Measurements from ENCODE around the gene TRAPPC2L. TPM values are rescaled to one million over a fixed set of nuclear protein-coding genes. Genes with fewer than 3 reads are reported as not detected.

TRAPPC2L gene
- total RNA-seq, 1 donor from 2014 or later = 56.5 TPM

DNA sequence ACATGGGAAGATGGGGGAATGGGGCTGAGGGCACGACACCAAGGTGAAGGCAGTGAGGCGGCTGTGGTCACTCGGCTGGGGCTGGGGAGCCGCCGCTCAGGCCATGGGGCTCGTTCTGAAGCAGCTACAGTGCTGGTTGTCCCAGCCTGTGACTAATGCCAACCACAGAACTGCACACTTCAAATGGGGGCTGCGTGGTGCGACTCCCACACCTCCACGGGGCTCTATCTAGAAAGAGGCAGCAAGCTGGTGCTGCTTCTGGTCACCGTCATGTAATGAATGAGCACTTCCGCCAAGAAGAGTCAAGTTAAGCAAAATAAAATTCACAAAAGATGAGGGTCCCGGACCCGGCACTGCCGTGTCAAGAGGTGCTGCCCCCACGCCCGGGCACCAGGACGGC is 20.1 kb upstream of the TRAPPC2L start:
- Mint-ChIP-seq H3K27ac (no peak overlapping the region), H3K4me1 (ENCODE audit: low read depth) (no peaks in the 10 kb centered on the region), H3K27me3 (ENCODE audit: low read depth) (no peaks in the 10 kb centered on the region), H3K4me3 (ENCODE audit: low read depth) (no peak overlapping the region), H3K36me3 (ENCODE audit: low read depth) (no peaks in the 10 kb centered on the region), H3K9me3 (no peaks in the 10 kb centered on the region)
- intact Hi-C loops (cut with micrococcal nuclease) = no loop called here
- DNase-seq (ENCODE audit: low spot score) = no peak

GRCh38 chr16:88837806-88838205 is 19.1 kb upstream of the TRAPPC2L start:
- Mint-ChIP-seq H3K9me3 (no peaks in the 10 kb centered on the region), H3K27me3 (ENCODE audit: low read depth) (no peaks in the 10 kb centered on the region), H3K4me1 (ENCODE audit: low read depth) (no peaks in the 10 kb centered on the region), H3K36me3 (ENCODE audit: low read depth) (no peaks in the 10 kb centered on the region), H3K27ac (no peak overlapping the region), H3K4me3 (ENCODE audit: low read depth) (no peak overlapping the region)
- no peak for DNase-seq (ENCODE audit: low spot score)
- intact Hi-C loops (cut with micrococcal nuclease) = no loop called here

GRCh38 chr16:88838566-88838965 is 18.4 kb upstream of the TRAPPC2L start:
- Mint-ChIP-seq H3K9me3 (no peaks in the 10 kb centered on the region), H3K4me3 (ENCODE audit: low read depth) (no peak overlapping the region), H3K4me1 (ENCODE audit: low read depth) (no peaks in the 10 kb centered on the region), H3K27ac (no peak overlapping the region), H3K27me3 (ENCODE audit: low read depth) (no peaks in the 10 kb centered on the region), H3K36me3 (ENCODE audit: low read depth) (no peaks in the 10 kb centered on the region)
- DNase-seq (ENCODE audit: low spot score) = no peak
- intact Hi-C loops (cut with micrococcal nuclease) = no loop called here

GRCh38 chr16:88839026-88839529 is 17.8 kb upstream of the TRAPPC2L start:
- H3K27me3 Mint-ChIP-seq (ENCODE audit: low read depth) = no peaks in the 10 kb centered on the region
- no peaks in the 10 kb centered on the region for H3K36me3 Mint-ChIP-seq (ENCODE audit: low read depth)
- no peak overlapping the region for H3K4me3 Mint-ChIP-seq (ENCODE audit: low read depth)
- H3K4me1 Mint-ChIP-seq (ENCODE audit: low read depth) = no peaks in the 10 kb centered on the region
- DNase-seq (ENCODE audit: low spot score) = no peak
- no peak overlapping the region for H3K27ac Mint-ChIP-seq
- H3K9me3 Mint-ChIP-seq = no peaks in the 10 kb centered on the region
- intact Hi-C loops (cut with micrococcal nuclease) = no loop called here

DNA sequence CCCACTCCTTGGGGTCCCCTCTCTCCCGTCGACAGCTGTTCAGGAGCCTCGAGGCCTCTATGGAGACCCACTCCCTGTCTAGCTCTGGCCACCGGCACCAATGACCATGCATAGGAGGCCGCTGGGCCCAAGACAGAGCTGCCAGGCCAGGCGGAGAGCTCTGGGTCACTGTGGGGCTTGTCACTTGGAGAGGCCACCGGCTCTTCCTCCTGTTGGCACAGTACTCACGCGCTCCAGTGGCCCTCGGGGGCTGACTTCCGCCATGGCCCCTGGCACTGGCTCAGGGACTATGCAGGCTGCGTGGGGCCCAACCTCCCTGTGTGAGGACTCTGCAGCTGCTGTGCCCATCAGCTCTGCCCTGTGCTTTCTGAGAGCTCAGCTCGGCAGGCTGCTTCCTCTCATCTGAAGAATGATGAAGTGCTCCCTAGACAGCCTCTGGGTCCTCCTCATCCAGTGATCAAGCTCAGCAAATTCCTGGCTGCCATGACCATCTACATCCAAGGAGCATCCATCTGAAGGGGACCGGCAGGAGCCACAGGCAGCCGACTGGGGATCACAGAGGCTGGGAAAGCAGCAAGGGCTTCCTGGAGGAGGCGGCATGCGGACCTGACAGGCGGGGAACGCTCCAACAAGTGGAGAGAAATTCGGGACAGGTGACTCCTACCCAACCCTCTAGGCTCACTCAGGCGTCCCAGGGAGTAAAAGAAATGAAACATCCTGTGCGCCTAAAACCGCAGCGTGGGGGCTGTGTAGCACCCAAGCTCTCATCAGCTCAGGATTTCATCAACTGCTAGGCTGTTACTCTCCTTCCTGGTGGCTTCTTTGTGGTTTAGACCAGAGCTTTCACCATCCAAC is 17.0 kb upstream of the TRAPPC2L start:
- Mint-ChIP-seq H3K36me3 (ENCODE audit: low read depth) (no peaks in the 10 kb centered on the region), H3K4me3 (ENCODE audit: low read depth) (no peak overlapping the region), H3K4me1 (ENCODE audit: low read depth) (no peaks in the 10 kb centered on the region), H3K27me3 (ENCODE audit: low read depth) (no peaks in the 10 kb centered on the region), H3K27ac (no peak overlapping the region), H3K9me3 (no peaks in the 10 kb centered on the region)
- no peak for DNase-seq (ENCODE audit: low spot score)
- intact Hi-C loops (cut with micrococcal nuclease) = no loop called here

DNA sequence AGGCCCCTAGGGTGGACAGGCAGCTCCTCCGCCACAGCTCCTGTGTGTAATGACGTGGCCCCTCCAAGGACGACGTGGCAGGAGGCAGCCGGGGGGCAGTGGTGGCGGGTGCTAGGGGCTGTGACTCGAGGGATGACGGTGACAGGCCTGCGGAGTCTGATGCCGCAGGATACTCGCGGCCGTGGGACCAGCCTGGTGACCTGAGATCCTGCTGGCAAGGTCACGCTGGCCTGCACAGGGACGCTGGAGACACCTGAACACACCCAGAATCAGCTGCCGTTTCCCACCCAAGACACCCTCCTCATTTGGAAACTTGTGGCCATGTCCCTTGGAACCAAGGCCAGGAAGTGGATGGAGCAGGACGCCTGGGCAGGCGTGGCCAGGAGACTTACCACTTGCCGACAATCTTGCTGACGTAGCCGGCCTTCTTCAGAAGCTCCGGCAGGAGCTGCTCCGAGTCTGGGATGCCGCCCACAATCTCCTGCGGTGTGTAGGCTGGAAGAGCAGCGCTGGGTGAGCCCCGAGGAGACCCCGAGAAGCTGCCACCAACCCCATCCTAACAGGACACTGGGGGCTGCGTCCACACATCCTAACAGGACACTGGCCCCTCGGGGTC is 16.2 kb upstream of the TRAPPC2L start:
- no peaks in the 10 kb centered on the region for H3K9me3 Mint-ChIP-seq
- no peaks in the 10 kb centered on the region for H3K27me3 Mint-ChIP-seq (ENCODE audit: low read depth)
- no peaks in the 10 kb centered on the region for H3K36me3 Mint-ChIP-seq (ENCODE audit: low read depth)
- DNase-seq (ENCODE audit: low spot score) = no peak
- H3K4me3 Mint-ChIP-seq (ENCODE audit: low read depth) = no peak overlapping the region
- no peak overlapping the region for H3K27ac Mint-ChIP-seq
- intact Hi-C loops (cut with micrococcal nuclease) = no loop called here
- H3K4me1 Mint-ChIP-seq (ENCODE audit: low read depth) = no peaks in the 10 kb centered on the region

DNA sequence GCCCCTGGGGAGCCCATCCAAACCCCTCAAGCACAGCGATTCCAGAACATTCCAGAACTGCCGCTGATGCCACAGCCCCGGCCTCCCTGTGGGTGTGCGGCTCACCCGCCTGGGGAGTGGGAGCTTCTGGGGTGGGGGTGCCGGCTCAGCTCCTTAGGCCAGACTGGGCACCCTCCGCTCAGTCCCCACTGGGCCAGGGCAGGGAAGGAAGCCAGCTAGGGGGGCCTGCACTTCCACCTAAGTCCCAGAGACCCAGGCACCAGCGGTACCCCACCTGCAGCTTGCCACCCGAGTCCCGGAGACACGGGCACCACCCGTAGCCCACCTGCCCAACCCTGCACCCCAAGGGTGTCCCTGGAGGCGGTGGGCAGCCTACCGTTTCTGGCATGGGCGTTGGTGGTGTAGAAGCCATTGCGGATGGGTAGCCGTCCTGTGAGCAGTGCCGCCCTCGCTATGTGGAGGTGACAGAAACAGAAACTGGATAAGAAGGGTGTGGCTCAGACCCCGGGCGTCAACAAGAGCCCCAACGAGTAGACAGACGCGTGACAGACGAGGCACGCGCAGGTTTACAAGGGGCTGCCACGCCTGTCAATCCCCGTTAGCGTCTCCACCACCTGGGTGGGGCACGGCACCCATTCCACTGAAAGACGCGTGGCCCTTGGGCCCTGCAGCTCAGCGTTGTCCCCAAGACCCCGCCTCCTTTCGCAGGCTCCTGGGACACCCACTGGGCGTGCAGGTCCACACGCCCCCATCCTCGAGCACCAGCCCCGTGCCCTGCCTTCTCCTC is 15.2 kb upstream of the TRAPPC2L start:
- Mint-ChIP-seq H3K4me3 (ENCODE audit: low read depth) (no peak overlapping the region), H3K9me3 (no peaks in the 10 kb centered on the region), H3K36me3 (ENCODE audit: low read depth) (no peaks in the 10 kb centered on the region), H3K4me1 (ENCODE audit: low read depth) (no peaks in the 10 kb centered on the region), H3K27me3 (ENCODE audit: low read depth) (no peaks in the 10 kb centered on the region), H3K27ac (no peak overlapping the region)
- DNase-seq (ENCODE audit: low spot score) = no peak
- intact Hi-C loops (cut with micrococcal nuclease) = no loop called here

DNA sequence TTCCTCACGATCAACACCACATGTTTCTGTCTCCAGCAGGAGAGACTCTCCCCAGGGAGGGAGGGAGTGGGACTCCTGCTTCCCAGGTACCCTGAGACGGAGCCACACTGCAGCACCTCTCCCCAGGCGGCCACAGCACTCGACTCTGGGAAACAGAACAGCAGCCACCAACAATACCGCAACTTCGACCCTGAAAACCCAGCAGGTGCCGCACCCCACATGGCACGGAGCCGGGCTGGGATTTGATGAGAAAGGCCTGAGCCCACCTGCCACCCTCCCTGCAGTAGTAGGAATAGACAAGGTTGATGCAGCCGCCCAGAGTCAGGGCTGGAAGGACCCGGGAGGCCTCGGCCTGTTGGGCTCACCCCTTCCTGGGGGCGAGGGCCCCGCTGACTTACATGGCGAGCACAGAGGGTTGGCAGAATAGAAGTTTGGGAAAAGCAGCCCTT is 14.6 kb upstream of the TRAPPC2L start:
- H3K4me1 Mint-ChIP-seq (ENCODE audit: low read depth) = no peaks in the 10 kb centered on the region
- H3K9me3 Mint-ChIP-seq = no peaks in the 10 kb centered on the region
- no peak overlapping the region for H3K4me3 Mint-ChIP-seq (ENCODE audit: low read depth)
- intact Hi-C loops (cut with micrococcal nuclease) = no loop called here
- no peaks in the 10 kb centered on the region for H3K27me3 Mint-ChIP-seq (ENCODE audit: low read depth)
- no peaks in the 10 kb centered on the region for H3K36me3 Mint-ChIP-seq (ENCODE audit: low read depth)
- H3K27ac Mint-ChIP-seq = no peak overlapping the region
- DNase-seq (ENCODE audit: low spot score) = no peak

GRCh38 chr16:88842806-88843205 is 14.1 kb upstream of the TRAPPC2L start:
- H3K36me3 Mint-ChIP-seq (ENCODE audit: low read depth) = no peaks in the 10 kb centered on the region
- H3K27me3 Mint-ChIP-seq (ENCODE audit: low read depth) = no peaks in the 10 kb centered on the region
- no peaks in the 10 kb centered on the region for H3K4me1 Mint-ChIP-seq (ENCODE audit: low read depth)
- no peak for DNase-seq (ENCODE audit: low spot score)
- no peak overlapping the region for H3K27ac Mint-ChIP-seq
- H3K9me3 Mint-ChIP-seq = no peaks in the 10 kb centered on the region
- intact Hi-C loops (cut with micrococcal nuclease) = no loop called here
- no peak overlapping the region for H3K4me3 Mint-ChIP-seq (ENCODE audit: low read depth)

DNA sequence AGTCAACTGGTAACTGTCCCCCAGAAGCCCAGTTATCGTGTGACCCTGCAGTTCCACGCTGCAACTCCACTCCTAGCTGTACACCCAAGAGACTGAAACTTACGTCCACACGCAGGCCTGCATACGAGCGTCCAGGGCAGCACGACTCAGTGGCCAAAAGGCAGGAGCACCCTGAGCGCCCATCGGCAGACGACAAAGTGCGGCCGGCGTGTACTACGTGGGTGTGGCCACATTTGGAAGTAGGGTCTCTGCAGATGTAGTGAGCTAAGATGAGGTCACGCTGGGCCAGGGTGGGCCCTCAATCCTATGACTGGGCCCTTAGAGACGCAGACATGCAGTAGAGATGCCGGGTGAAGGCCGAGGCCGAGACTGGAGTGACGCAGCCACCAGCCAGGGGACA is 13.7 kb upstream of the TRAPPC2L start:
- H3K27me3 Mint-ChIP-seq (ENCODE audit: low read depth) = no peaks in the 10 kb centered on the region
- H3K36me3 Mint-ChIP-seq (ENCODE audit: low read depth) = no peaks in the 10 kb centered on the region
- H3K4me1 Mint-ChIP-seq (ENCODE audit: low read depth) = no peaks in the 10 kb centered on the region
- no peak for DNase-seq (ENCODE audit: low spot score)
- H3K9me3 Mint-ChIP-seq = no peaks in the 10 kb centered on the region
- H3K27ac Mint-ChIP-seq = no peak overlapping the region
- H3K4me3 Mint-ChIP-seq (ENCODE audit: low read depth) = no peak overlapping the region
- intact Hi-C loops (cut with micrococcal nuclease) = no loop called here

DNA sequence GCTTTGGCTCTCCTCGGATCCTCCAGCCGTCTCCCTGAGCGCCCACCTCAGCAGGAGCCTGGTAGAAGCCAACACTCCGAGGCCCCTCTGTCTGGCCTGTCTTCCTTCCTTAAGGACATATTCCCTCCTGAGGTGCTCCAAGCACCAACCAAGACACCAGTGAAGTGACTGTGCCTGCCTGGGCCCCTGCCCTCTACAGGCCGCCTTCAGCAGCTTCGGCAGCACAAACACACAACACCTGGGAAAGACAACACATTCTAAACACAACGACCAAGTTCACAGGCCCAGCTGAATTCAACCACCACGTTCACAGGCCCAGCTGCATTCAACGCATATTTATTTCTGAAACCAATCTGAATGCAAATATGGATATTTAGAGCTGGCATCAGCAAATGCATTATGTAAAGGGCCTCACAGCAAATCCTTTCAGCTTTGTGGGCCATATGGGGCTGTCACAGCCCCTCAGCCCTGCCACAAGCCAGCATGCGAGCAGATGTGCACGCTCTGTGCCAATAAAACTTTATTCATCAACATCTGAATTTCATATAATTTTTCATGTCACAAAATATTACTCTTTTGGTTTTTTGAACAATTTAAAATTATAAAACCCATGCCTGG is 12.4 kb upstream of the TRAPPC2L start:
- H3K4me1 Mint-ChIP-seq (ENCODE audit: low read depth) = no peaks in the 10 kb centered on the region

GRCh38 chr16:88846088-88846487 is 10.8 kb upstream of the TRAPPC2L start:
- H3K4me1 Mint-ChIP-seq (ENCODE audit: low read depth) = no peaks in the 10 kb centered on the region
- H3K4me3 Mint-ChIP-seq (ENCODE audit: low read depth) = no peak overlapping the region
- H3K9me3 Mint-ChIP-seq = no peaks in the 10 kb centered on the region
- H3K27me3 Mint-ChIP-seq (ENCODE audit: low read depth) = no peaks in the 10 kb centered on the region
- H3K36me3 Mint-ChIP-seq (ENCODE audit: low read depth) = no peaks in the 10 kb centered on the region
- no peak for DNase-seq (ENCODE audit: low spot score)
- H3K27ac Mint-ChIP-seq = no peak overlapping the region
- intact Hi-C loops (cut with micrococcal nuclease) = no loop called here

More for the DNA sequence above, 12.4 kb upstream of the TRAPPC2L start:
- H3K9me3 Mint-ChIP-seq = no peaks in the 10 kb centered on the region
- H3K27me3 Mint-ChIP-seq (ENCODE audit: low read depth) = no peaks in the 10 kb centered on the region
- DNase-seq (ENCODE audit: low spot score) = no peak
- H3K36me3 Mint-ChIP-seq (ENCODE audit: low read depth) = no peaks in the 10 kb centered on the region
- no peak overlapping the region for H3K4me3 Mint-ChIP-seq (ENCODE audit: low read depth)
- no peak overlapping the region for H3K27ac Mint-ChIP-seq
- intact Hi-C loops (cut with micrococcal nuclease) = no loop called here
